ENCODE measurements around the gene APP.

DNA sequence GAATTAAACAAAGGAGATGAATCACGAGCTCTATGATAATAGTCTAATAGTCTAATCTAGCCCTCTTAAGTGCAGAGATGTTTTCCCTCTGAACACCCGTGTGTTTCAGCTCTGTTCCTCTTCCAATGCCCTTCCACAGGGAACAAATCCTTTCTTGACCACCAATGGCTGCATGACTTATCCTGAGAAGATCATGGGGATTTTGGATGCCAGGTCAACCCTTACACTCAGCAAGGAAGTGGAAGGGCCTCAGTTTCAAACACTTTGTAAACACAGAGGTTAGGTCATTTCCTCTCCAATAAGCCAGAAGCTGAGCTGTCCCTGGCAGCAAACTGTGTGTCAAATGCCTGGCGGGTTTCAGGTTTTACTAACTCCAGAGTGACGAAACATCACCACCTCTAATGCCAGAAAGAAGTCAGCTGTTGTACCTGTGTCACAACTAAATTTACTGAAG lies 235.8 kb downstream of the APP start:
- TF ChIP-seq EZH2 (IDR thresholded peaks at IDR 0.05; ENCODE audit: borderline replicate concordance) (no peak), EZH2phosphoT487 (IDR thresholded peaks at IDR 0.05; ENCODE audit: low read depth, severe bottlenecking, unreplicated experiment) (no peak)
